HG03095 (cell line): ENCODE results near the gene ADSS1.

Experiments used
- ATAC-seq: cut with Tn5 transposase; IDR thresholded peaks from one replicate; pipeline ENCODE4 v1.9.1; 2021; ENCODE audit warnings: moderate library complexity; ENCODE audit not compliant: unreplicated experiment

Gene ADSS1

DNA sequence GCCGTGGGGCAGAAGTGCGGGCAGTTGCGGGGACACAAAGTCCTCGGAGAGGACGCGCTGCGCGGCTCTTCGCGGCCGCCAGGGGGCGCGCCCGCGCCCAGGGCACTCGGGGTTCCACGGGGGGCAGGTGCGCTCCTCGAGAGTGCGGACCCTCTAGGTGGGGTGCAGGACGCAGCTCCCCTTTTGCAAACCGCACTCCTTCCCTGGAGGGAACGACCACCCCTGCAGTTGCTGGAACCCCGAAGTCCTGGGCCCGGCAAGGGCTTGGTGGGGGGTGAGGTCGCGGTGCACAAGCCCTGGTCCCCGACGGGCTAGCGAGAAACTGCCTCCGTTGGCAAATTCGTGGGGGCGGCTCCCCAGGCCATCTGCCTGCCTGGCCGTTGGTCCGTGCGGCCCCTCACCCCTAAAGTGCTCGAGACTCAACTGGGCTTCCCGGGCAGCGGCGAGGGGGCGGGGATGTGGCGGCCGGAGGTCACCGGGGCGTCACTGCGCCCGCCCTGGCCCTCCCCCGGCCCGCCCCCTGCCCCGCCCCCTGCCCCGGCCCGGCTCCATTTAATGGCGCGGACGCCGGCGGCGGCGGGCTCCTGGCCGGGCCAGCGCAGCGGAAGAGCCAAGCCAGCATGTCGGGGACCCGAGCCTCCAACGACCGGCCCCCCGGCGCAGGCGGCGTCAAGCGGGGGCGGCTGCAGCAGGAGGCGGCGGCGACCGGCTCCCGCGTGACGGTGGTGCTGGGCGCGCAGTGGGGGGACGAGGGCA is at the start of gene ADSS1:
Gene ADSS1, plus strand, starts transcription at position 579 of the 756 bp plus-strand sequence. Its CDS starts 42 bp downstream, at position 621.
- ATAC-seq = peak; percentile 46

DNA sequence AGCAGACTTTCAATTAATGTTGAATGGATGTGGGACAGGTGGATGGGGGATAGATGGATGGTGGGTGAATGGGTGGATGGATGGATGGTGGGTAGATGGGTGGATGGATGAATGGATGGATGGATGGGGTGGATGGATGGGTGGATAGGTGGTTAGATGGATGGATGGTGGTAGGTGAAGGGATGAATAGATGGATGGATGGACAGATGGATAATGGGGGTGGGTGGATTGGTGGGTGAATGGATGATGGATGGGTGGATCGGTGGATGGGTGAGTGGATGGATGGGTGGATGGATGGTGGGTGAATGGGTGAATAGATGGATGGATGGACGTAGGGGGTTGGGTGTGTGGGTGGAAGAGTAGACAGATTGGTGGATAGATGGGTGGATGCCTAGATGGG is 48.6 kb upstream of the ADSS1 start:
- no peak for ATAC-seq

DNA sequence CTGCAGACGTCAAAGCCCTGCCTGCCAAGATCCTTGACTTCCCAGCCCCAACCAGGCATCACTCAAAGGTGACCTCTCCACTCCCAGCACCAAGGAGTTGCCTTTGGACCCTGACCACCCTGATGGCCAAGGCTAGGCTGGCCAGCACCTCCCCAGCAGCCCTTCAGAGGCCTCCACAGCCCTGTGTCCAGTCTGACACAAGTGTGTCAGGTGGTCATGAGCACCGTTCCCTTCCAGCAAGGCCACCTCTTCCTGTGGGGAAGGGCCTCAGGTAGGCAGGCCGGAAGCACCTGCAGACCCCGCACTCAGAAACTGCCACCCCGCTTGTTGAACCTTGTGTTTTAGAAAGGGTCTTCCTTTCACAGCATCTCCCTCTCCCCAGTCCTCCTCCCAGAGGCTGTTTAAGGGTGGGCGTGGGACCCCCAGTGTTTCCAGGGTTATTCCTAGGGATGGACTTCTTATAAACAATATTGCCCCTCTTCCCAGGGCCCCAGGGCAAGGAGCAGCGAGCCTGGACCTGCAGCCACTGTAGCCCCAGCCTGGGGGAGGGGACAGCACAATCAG is 47.8 kb upstream of the ADSS1 start:
- no peak for ATAC-seq

- ATAC-seq = peak; percentile 27
Observed at GRCh38 chr14:104676694-104677511, 47.1 kb upstream of the ADSS1 start.

- peak; percentile 36 for ATAC-seq
Observed at GRCh38 chr14:104677512-104678332, 46.3 kb upstream of the ADSS1 start.

- no peak for ATAC-seq
Observed at GRCh38 chr14:104678346-104678745, 45.7 kb upstream of the ADSS1 start.

GRCh38 chr14:104678901-104679705 is 44.9 kb upstream of the ADSS1 start:
- ATAC-seq = no peak

- ATAC-seq = no peak
Observed at GRCh38 chr14:104680056-104680805, 43.8 kb upstream of the ADSS1 start.

DNA sequence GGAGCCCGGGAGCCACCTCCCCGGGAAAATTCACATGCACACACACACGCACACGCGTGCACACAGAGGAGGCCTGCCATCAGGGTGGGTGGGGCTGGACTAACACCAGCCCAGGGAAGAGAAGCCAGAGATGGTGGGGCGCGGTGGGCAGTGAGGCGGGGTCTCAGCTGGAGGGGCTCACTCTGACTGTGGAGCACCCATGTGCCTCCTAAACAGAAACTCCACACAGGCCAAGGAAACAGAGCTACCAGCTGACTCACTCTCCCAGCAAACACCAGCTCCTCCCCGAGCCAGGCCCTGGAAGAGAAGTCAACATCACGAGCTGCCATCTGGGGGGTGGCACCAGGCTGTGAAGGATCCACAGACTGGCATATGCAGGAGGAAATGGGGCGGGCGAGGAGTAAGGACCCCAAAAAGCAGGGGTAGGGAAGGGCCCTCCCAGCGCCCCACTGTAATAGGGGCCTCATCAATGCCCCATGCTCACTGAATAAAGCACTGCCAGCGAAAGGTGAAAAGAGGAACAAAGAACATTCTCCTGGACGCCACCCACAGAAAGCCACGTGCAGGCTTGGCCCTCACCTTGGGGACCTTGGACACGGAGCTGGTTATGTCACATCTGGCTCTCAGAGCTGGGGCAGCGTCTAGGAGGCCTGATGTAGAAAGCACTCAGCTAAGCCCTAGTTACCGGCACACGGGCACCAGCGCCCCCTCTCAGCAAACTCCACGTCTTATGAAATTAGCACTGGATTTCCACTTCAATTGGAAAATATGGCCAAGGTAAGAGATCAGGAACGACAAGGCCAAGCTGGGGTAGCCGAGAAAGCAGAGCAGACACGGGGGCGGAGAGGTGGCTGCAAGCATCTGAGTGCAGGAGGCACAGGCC is 43.0 kb upstream of the ADSS1 start:
- peak; percentile 41 for ATAC-seq

DNA sequence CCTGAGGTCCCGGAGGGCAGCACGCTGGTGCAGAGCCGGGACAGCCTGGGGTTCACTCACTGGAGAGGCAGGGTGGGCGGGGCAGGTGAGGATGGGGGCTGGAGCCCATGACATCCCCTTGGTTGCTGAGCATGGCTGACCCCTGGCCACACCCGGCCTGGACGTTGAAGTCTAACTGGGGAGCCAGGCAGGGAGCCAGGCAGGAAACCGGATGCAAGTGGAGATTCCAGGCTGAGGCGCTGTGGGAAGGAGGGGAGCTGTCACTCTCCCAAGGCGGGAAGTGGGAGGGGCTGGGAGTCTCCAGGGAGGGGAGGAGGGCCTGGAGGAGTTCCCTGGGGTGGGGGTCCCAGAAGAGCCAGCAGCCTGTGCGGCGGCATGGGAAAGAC is 42.3 kb upstream of the ADSS1 start:
- no peak for ATAC-seq

DNA sequence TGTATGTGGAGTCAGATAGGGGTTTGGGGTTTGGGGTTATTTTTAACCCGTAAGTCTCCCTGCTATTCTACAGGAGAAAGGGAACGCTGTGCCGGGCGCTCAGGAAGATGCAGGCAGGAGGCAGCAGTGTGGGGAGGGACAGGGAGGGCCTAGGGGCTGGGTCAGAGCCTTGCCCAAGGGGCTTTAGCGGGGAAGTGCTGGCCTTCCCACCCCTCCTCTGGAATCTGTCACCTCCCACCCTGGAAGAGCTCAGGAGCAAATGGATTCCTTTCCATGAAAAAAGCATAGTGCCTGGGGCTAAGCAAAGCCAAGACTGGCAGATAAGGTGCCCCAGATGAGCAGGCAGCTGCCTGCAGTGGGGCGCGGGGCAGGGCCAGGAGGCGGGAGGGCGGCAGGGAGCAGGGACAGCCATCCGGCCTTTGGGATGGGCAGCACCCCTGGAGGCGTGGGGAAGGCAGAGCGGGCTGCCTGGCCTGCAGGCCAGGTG is 41.9 kb upstream of the ADSS1 start:
- no peak for ATAC-seq

DNA sequence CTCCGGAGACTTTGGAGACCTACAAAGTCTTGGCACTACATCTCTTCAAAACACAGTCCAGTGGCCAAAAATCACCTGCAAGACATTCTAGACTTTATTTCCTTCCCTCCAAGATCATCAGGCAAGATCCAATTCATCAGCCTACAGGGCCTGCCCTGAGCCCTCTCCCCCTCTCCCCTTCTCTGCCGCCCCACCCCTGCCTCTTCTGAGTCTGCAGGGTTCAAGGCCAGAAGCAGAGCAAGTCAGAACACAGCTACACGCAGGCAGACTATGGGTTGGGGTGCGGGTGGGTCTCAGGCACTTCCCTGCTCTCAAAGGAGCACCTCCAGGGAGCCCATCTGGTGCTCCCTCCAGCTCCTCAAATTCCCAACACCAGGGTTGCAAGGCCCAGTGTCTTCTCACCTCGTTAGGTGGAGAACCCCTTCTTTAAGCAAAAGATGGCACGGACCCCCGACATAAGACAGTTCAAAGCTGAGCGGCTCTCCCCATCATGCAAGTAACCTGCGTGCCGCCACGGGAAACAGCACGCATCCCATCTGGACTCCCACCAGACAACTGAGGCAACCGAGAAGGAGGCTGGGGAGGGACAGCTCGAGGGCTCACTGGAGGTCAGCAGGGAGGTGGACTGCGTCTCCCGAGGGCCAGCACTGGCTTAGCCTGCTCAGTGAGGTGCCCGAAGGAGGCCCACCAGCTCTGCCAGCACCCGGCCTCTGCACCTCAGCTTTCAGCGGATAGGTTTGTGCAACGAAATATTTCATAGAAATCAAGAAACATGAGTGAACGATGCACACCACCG is 40.2 kb upstream of the ADSS1 start:
- no peak for ATAC-seq

DNA sequence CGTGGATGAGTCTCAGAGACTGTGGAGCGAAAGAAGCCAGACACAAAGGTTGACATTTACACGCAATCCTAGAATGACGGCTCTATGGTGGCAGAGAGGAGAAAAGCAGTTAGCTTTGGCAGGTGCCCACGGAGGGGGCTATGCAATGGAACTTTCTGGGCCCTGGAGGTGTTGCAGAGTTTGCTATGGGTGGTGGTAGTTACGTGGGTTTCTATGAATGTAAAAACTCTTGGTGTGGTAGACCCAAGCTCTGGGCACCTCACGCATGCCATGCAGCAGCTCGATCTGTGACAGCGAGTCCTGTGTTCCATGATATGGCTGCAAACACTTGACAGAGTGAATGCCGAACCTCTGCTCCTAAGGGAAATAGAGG is 39.6 kb upstream of the ADSS1 start:
- ATAC-seq = no peak

DNA sequence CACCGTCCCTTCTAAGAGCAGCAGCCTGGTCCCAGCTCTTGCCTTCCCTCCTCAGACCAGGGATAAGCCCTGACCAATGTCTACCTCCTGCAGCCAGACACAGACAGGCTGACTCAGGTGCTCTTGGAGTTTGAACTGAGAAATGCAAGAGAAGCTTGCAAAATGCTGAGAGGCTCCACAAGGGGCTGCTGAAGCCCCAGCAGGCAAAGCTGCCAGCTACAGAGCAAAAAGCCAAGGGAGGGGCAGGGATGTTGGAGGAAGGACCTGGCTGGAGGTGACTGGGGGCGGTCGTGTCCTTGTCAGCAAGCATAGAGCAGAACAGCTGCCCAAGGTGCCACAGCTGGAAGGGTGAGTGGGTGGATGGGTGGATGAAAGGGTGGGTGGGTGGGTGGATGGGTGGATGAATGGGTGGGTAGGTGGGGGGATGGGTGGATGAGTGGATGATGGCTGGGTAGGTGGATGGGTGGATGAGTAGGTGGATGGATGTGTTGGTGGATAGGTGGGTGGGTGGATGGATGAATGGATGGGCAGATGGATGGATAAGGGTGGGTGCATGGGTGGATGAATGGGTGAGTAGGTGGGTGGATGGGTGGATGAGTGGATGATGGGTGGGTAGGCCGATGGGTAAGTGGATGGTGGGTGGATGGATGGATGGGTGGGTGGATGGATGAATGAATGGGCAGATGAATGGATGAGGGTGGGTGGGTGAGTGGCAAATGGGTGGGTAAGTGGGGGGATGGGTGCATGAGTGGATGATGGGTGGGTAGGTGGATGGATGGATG is 38.6 kb upstream of the ADSS1 start:
- no peak for ATAC-seq

DNA sequence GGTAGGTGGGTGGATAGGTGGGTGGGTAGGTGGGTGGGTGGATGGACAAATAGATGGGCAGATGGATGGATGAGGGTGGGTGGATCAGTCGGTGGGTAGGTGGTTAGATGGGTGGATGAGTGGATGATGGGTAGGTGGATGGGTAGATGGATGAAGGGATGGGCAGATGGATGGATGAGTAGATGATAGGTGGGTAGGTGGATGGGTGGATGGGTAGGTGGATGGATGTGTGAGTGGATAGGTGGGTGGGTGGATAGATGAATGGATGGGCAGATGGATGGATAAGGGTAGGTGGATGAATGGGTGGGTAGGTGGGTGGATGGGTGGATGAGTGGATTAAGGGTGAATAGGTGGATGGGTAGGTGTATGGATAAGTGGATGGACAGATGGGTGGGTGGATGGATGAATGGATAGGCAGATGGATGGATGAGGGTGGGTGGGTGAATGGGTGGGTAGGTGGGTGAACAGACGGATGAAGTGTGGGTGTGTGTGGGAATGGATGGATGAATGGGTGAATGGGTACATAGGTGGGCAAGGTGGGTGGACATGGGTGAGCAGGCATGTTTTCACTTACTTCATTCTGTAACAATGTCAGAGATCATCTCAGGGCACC is 37.9 kb upstream of the ADSS1 start:
- ATAC-seq = no peak
